Measurements from ENCODE around the gene RANBP1. TPM values are rescaled to one million over a fixed set of nuclear protein-coding genes. Genes with fewer than 3 reads are reported as not detected.

Gene RANBP1
- total RNA-seq, 1 experiment from 2014 or later, result 522 TPM

DNA sequence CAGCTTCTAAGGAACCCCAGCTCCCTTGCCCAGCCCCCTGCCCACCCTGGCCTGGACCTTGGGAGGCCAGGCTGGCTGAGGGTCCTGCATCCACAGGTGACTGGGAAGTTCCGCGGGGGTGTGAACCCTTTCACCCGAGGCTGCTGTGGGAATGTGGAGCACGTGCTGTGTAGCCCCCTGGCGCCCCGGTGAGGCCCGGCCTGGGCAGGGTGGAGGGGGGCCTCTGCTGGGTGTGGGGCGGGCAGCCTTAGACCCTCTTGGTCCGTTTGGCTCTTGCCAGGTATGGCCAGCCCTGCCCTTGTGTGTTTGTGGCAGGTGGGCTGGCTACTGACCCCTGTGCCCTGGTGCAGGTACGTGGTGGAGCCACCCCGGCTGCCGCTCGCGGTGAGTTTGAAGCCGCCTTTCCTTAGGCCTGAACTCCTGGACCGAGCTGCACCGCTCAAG, 24.6 kb downstream of the RANBP1 start:
- no peaks in the 10 kb centered on the region for H3K27me3 ChIP-seq (ENCODE audit: insufficient read depth, low read length)
- no peak overlapping the region for H2BK15ac ChIP-seq (ENCODE audit: low read depth, low read length)
- no peaks in the 10 kb centered on the region for H3K79me1 ChIP-seq (ENCODE audit: insufficient read depth, low read depth, low read length, poor library complexity, severe bottlenecking)
- H2BK12ac ChIP-seq (ENCODE audit: insufficient read length, low read depth, low read length), result no peak overlapping the region
- no peak overlapping the region for H3K14ac ChIP-seq (ENCODE audit: insufficient read depth, low read length)
- no peaks in the 10 kb centered on the region for H3K9me3 ChIP-seq (ENCODE audit: control insufficient read depth, low read depth, low read length)
- H2BK20ac ChIP-seq (ENCODE audit: low read depth, low read length, poor library complexity, severe bottlenecking), result no peak overlapping the region
- H3K56ac ChIP-seq (ENCODE audit: insufficient read length, low read depth, low read length), result no peak overlapping the region
- H2BK120ac ChIP-seq (ENCODE audit: low read depth, low read length, poor library complexity, severe bottlenecking), result no peak overlapping the region
- H3K36me3 Mint-ChIP-seq (ENCODE audit: insufficient read depth in 1 of 3, low read depth in 3 of 3), result no peaks in the 10 kb centered on the region; a peak in 3 of 7 replicates
- H2AK5ac ChIP-seq (ENCODE audit: insufficient read length, low read length), result no peak overlapping the region
- no peak overlapping the region for H3K4me2 ChIP-seq (ENCODE audit: insufficient read depth, insufficient read length, low read length)
- H3K79me2 ChIP-seq (ENCODE audit: insufficient read depth, low read length), result no peaks in the 10 kb centered on the region; the same call in 1 of the 2 replicates
- H3K27me3 Mint-ChIP-seq (ENCODE audit: low read depth), result no peaks in the 10 kb centered on the region
- H2AFZ ChIP-seq (ENCODE audit: low read length), result no peak overlapping the region
- no CpG with 5 or more reads among the region's 17 CpGs for WGBS (ENCODE audit: extremely low coverage, insufficient read length, low lambda C conversion rate)
- no peak overlapping the region for H3K9ac ChIP-seq (ENCODE audit: extremely low read depth, insufficient read length, low read length)
- no peak overlapping the region for H3T11ph ChIP-seq (ENCODE audit: low read length)
- no peaks in the 10 kb centered on the region for H3K4me1 ChIP-seq (ENCODE audit: insufficient read depth, low read length)
- H3K4ac ChIP-seq (ENCODE audit: low read depth, low read length), result no peak overlapping the region
- H3K27ac Mint-ChIP-seq, result no peak overlapping the region
- no peak overlapping the region for H4K91ac ChIP-seq (ENCODE audit: insufficient read length, low read depth, low read length)
- no peak for DNase-seq
- no peak overlapping the region for H3K18ac ChIP-seq (ENCODE audit: insufficient read length, low read depth, low read length)
- no peaks in the 10 kb centered on the region; a peak in 1 of 4 replicates for H3K4me1 Mint-ChIP-seq
- H4K8ac ChIP-seq (replicated peaks; ENCODE audit: insufficient read length, low read depth, low read length), result no peak overlapping the region
- H3K23me2 ChIP-seq (ENCODE audit: insufficient read length, low read depth, low read length, poor library complexity, severe bottlenecking), result no peaks in the 10 kb centered on the region
- TF ChIP-seq, protein P1, sequence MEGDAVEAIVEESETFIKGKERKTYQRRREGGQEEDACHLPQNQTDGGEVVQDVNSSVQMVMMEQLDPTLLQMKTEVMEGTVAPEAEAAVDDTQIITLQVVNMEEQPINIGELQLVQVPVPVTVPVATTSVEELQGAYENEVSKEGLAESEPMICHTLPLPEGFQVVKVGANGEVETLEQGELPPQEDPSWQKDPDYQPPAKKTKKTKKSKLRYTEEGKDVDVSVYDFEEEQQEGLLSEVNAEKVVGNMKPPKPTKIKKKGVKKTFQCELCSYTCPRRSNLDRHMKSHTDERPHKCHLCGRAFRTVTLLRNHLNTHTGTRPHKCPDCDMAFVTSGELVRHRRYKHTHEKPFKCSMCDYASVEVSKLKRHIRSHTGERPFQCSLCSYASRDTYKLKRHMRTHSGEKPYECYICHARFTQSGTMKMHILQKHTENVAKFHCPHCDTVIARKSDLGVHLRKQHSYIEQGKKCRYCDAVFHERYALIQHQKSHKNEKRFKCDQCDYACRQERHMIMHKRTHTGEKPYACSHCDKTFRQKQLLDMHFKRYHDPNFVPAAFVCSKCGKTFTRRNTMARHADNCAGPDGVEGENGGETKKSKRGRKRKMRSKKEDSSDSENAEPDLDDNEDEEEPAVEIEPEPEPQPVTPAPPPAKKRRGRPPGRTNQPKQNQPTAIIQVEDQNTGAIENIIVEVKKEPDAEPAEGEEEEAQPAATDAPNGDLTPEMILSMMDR (conservative IDR thresholded peaks at IDR 0.05), result no peak
- no peaks in the 10 kb centered on the region for H3K9me3 Mint-ChIP-seq
- no peak overlapping the region for H3K27ac ChIP-seq (ENCODE audit: insufficient read length, low read depth, low read length)
- no peak overlapping the region for H3K4me3 Mint-ChIP-seq
- no peak overlapping the region for H2BK5ac ChIP-seq (ENCODE audit: insufficient read length, low read length)
- H3K23ac ChIP-seq (ENCODE audit: insufficient read length, low read depth, low read length), result no peak overlapping the region
- no peak overlapping the region for H4K5ac ChIP-seq (ENCODE audit: insufficient read length, low read depth, low read length)
- H4K20me1 ChIP-seq (ENCODE audit: control insufficient read depth, insufficient read depth, insufficient read length), result peaks cover 3% of the 10 kb centered on the region

Data from H9 (cell line).